Measurements from ENCODE around the gene ARHGEF1.

ARHGEF1 gene

GRCh38 chr19:41939861-41940730, 57.1 kb downstream of the ARHGEF1 start (continued):
- no peak for TF ChIP-seq ZNF626 (tag by site-specific recombination; IDR thresholded peaks at IDR 0.05)
- peak; percentile 75 for TF ChIP-seq ZBTB8A (tag by site-specific recombination; IDR thresholded peaks at IDR 0.05)
- 0 out of 2 replicates have a peak, but pooled peaks have one; percentile 75 for TF ChIP-seq BCL11A (tag by site-specific recombination; IDR thresholded peaks at IDR 0.05; ENCODE audit: low read depth)
- TF ChIP-seq ZNF521 (tag by site-specific recombination; IDR thresholded peaks at IDR 0.05): no peak
- no peak for TF ChIP-seq ZNF416 (tag by site-specific recombination; IDR thresholded peaks at IDR 0.05)
- peak; percentile 82 for TF ChIP-seq EGR2 (tag by site-specific recombination; IDR thresholded peaks at IDR 0.05; ENCODE audit: low read depth)
- no peak for TF ChIP-seq ZNF624 (tag by site-specific recombination; IDR thresholded peaks at IDR 0.05)
- TF ChIP-seq ZNF776 (tag by site-specific recombination; IDR thresholded peaks at IDR 0.05; ENCODE audit: borderline replicate concordance): no peak
- no peak for TF ChIP-seq ZNF37A (tag by site-specific recombination; IDR thresholded peaks at IDR 0.05)
- TF ChIP-seq, protein P1, sequence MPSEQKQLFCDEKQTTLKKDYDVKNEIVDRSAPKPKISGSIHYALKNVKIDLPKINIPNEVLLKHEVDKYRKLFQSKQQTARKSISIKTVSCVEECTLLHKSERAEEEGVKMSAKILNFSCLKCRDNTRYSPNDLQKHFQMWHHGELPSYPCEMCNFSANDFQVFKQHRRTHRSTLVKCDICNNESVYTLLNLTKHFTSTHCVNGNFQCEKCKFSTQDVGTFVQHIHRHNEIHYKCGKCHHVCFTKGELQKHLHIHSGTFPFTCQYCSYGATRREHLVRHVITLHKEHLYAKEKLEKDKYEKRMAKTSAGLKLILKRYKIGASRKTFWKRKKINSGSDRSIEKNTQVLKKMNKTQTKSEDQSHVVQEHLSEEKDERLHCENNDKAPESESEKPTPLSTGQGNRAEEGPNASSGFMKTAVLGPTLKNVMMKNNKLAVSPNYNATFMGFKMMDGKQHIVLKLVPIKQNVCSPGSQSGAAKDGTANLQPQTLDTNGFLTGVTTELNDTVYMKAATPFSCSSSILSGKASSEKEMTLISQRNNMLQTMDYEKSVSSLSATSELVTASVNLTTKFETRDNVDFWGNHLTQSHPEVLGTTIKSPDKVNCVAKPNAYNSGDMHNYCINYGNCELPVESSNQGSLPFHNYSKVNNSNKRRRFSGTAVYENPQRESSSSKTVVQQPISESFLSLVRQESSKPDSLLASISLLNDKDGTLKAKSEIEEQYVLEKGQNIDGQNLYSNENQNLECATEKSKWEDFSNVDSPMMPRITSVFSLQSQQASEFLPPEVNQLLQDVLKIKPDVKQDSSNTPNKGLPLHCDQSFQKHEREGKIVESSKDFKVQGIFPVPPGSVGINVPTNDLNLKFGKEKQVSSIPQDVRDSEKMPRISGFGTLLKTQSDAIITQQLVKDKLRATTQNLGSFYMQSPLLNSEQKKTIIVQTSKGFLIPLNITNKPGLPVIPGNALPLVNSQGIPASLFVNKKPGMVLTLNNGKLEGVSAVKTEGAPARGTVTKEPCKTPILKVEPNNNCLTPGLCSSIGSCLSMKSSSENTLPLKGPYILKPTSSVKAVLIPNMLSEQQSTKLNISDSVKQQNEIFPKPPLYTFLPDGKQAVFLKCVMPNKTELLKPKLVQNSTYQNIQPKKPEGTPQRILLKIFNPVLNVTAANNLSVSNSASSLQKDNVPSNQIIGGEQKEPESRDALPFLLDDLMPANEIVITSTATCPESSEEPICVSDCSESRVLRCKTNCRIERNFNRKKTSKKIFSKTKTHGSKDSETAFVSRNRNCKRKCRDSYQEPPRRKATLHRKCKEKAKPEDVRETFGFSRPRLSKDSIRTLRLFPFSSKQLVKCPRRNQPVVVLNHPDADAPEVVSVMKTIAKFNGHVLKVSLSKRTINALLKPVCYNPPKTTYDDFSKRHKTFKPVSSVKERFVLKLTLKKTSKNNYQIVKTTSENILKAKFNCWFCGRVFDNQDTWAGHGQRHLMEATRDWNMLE (tag by site-specific recombination; conservative IDR thresholded peaks at IDR 0.05; ENCODE audit: low read depth): no peak
- TF ChIP-seq ZNF768 (tag by site-specific recombination; IDR thresholded peaks at IDR 0.05): no peak
- TF ChIP-seq KLF17 (tag by site-specific recombination; IDR thresholded peaks at IDR 0.05): peak; percentile 50; the same call in 1 of the 2 replicates
- TF ChIP-seq ZNF548 (tag by site-specific recombination; IDR thresholded peaks at IDR 0.05): no peak
- TF ChIP-seq GLIS2 (tag by site-specific recombination; IDR thresholded peaks at IDR 0.05): peak; percentile 67
- no peak for TF ChIP-seq ZNF211 (tag by site-specific recombination; IDR thresholded peaks at IDR 0.05; ENCODE audit: low read depth)
- no peak for TF ChIP-seq ZNF610 (tag by site-specific recombination; IDR thresholded peaks at IDR 0.05; ENCODE audit: borderline replicate concordance)
- no peak; the same call in 1 of the 2 replicates for TF ChIP-seq ZNF133 (tag by site-specific recombination; IDR thresholded peaks at IDR 0.05)
- TF ChIP-seq KLF1 (tag by site-specific recombination; IDR thresholded peaks at IDR 0.05): peak; percentile 55; the same call in 1 of the 2 replicates
- TF ChIP-seq BCL11B (tag by site-specific recombination; IDR thresholded peaks at IDR 0.05; ENCODE audit: low read depth): peak; percentile 84; the same call in 1 of the 2 replicates
- TF ChIP-seq HOXD13 (CRISPR knock-in tag; IDR thresholded peaks at IDR 0.05; ENCODE audit: borderline replicate concordance): no peak
- TF ChIP-seq PATZ1 (tag by site-specific recombination; IDR thresholded peaks at IDR 0.05): peak; percentile 79
- TF ChIP-seq, protein P2, sequence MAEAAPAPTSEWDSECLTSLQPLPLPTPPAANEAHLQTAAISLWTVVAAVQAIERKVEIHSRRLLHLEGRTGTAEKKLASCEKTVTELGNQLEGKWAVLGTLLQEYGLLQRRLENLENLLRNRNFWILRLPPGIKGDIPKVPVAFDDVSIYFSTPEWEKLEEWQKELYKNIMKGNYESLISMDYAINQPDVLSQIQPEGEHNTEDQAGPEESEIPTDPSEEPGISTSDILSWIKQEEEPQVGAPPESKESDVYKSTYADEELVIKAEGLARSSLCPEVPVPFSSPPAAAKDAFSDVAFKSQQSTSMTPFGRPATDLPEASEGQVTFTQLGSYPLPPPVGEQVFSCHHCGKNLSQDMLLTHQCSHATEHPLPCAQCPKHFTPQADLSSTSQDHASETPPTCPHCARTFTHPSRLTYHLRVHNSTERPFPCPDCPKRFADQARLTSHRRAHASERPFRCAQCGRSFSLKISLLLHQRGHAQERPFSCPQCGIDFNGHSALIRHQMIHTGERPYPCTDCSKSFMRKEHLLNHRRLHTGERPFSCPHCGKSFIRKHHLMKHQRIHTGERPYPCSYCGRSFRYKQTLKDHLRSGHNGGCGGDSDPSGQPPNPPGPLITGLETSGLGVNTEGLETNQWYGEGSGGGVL (tag by site-specific recombination; IDR thresholded peaks at IDR 0.05): peak; percentile 96
- peak; percentile 96 for TF ChIP-seq ZFHX2 (tag by site-specific recombination; conservative IDR thresholded peaks at IDR 0.05)
- TF ChIP-seq ZNF292 (tag by site-specific recombination; IDR thresholded peaks at IDR 0.05; ENCODE audit: borderline replicate concordance, low read depth): no peak
- TF ChIP-seq TRIM28 (IDR thresholded peaks at IDR 0.05; ENCODE audit: borderline replicate concordance, low read length): no peak
- peak; percentile 90 for TF ChIP-seq ZNF777 (tag by site-specific recombination; IDR thresholded peaks at IDR 0.05; ENCODE audit: borderline replicate concordance)
- peak; percentile 52 for TF ChIP-seq ZIC2 (tag by site-specific recombination; IDR thresholded peaks at IDR 0.05)
- no peak for TF ChIP-seq ZNF830 (tag by site-specific recombination; IDR thresholded peaks at IDR 0.05; ENCODE audit: low read depth)
- no peak for TF ChIP-seq SALL2 (tag by site-specific recombination; IDR thresholded peaks at IDR 0.05; ENCODE audit: borderline replicate concordance)
- no peak for TF ChIP-seq ZNF146 (tag by site-specific recombination; IDR thresholded peaks at IDR 0.05)
- TF ChIP-seq ZNF174 (tag by site-specific recombination; IDR thresholded peaks at IDR 0.05): no peak
